Neural cell (in vitro differentiated cells): ENCODE data around the gene NFAM1. TPM values are rescaled to one million over a fixed set of nuclear protein-coding genes. Genes with fewer than 3 reads are reported as not detected.

ENCODE experiments used
- H2AFZ ChIP-seq: fragments of 200-600, 300-800 bp; sonication (generic), shearing (Covaris generic); 2 replicates; pipeline ENCODE4 v1.6.0; 2014; ENCODE audit warnings: low read depth, mild to moderate bottlenecking, antibody characterized with exemption, low read length, moderate library complexity
- H3F3A ChIP-seq: fragments of 200-600 bp; shearing (Covaris generic); 2 replicates; pipeline ENCODE4 v1.6.1; 2016; ENCODE audit warnings: mild to moderate bottlenecking, moderate library complexity, mixed read lengths, antibody characterized with exemption, low read length; ENCODE audit not compliant: insufficient read depth, poor library complexity, severe bottlenecking
- H3K27ac ChIP-seq: fragments of 200-600, 300-800 bp; sonication (generic), shearing (Covaris generic); 2 replicates; pipeline ENCODE4 v1.5.1; 2014; ENCODE audit warnings: mild to moderate bottlenecking, low read length, moderate library complexity
- H3K27me3 ChIP-seq: fragments of 300-800, 200-600 bp; sonication (generic), shearing (Covaris generic); 2 replicates; pipeline ENCODE4 v1.6.0; 2014; ENCODE audit warnings: mild to moderate bottlenecking, low read depth, low read length, moderate library complexity; ENCODE audit not compliant: insufficient read depth
- H3K36me3 ChIP-seq: fragments of 300-800, 200-600 bp; sonication (generic), shearing (Covaris generic); 2 replicates; pipeline ENCODE4 v1.5.1; 2014; ENCODE audit warnings: mild to moderate bottlenecking, antibody characterized with exemption, low read length, moderate library complexity; ENCODE audit not compliant: insufficient read depth
- H3K4me2 ChIP-seq: fragments of 300-800, 200-600 bp; sonication (generic), shearing (Covaris generic); 2 replicates; pipeline ENCODE4 v1.6.0; 2014; ENCODE audit warnings: mild to moderate bottlenecking, low read length
- H3K4me3 ChIP-seq: fragments of 300-800, 200-600 bp; sonication (generic), shearing (Covaris generic); 2 replicates; pipeline ENCODE4 v1.5.1; 2014; ENCODE audit warnings: mild to moderate bottlenecking, low read length, moderate library complexity
- H3K79me2 ChIP-seq: fragments of 200-600 bp; shearing (Covaris generic); replicated peaks from 2 replicates; pipeline ENCODE4 v1.6.0; 2014; ENCODE audit warnings: mild to moderate bottlenecking, low read length, moderate library complexity; ENCODE audit not compliant: insufficient read depth
- H3K9ac ChIP-seq: fragments of 300-800, 200-600 bp; sonication (generic), shearing (Covaris generic); 2 replicates; pipeline ENCODE4 v1.6.1; 2016; ENCODE audit warnings: mild to moderate bottlenecking, low read length, mixed read lengths
- H3K9me2 ChIP-seq: fragments of 200-600 bp; shearing (Covaris generic); 2 replicates; pipeline ENCODE4 v1.6.1; 2016; ENCODE audit warnings: mild to moderate bottlenecking, low read length, mixed read lengths; ENCODE audit not compliant: insufficient read depth
- H3K9me3 ChIP-seq: fragments of 200-600, 300-800 bp; sonication (generic), shearing (Covaris generic); 2 replicates; pipeline ENCODE4 v1.6.1; 2016; ENCODE audit warnings: mild to moderate bottlenecking, mixed run types, low read length, moderate library complexity, mixed read lengths
- H4K20me1 ChIP-seq: fragments of 200-600 bp; shearing (Covaris generic); 2 replicates; pipeline ENCODE4 v1.6.1; 2016; ENCODE audit warnings: mild to moderate bottlenecking, mixed run types; ENCODE audit not compliant: insufficient read depth
- EP300 ChIP-seq: fragments of 450-650 bp; conservative IDR thresholded peaks from 2 replicates; pipeline ENCODE4 v1.6.1; 2014; ENCODE audit warnings: antibody characterized with exemption, mild to moderate bottlenecking, moderate library complexity; ENCODE audit not compliant: poor library complexity, severe bottlenecking
- EZH2 ChIP-seq: fragments of 200-600, 300-800 bp; shearing (Covaris generic), sonication (generic); IDR thresholded peaks from 2 replicates; pipeline ENCODE4 v1.6.1; 2014; ENCODE audit warnings: antibody characterized with exemption, low read length, borderline replicate concordance, mild to moderate bottlenecking; ENCODE audit not compliant: insufficient read depth, poor library complexity, severe bottlenecking
- MXI1 ChIP-seq: fragments of 450-650 bp; conservative IDR thresholded peaks from 2 replicates; pipeline ENCODE4 v1.6.1; 2014; ENCODE audit warnings: antibody characterized with exemption, mild to moderate bottlenecking; ENCODE audit not compliant: poor library complexity, severe bottlenecking
- POLR2AphosphoS5 ChIP-seq: IDR thresholded peaks from 2 replicates; pipeline ENCODE4 v1.6.1; 2012
- RAD21 ChIP-seq: fragments of 450-650 bp; conservative IDR thresholded peaks from 2 replicates; pipeline ENCODE4 v1.6.1; 2014; ENCODE audit warnings: antibody characterized with exemption, mild to moderate bottlenecking, moderate library complexity
- SMC3 ChIP-seq: fragments of 450-650 bp; conservative IDR thresholded peaks from 2 replicates; pipeline ENCODE4 v1.6.1; 2014; ENCODE audit warnings: antibody characterized with exemption, mild to moderate bottlenecking, moderate library complexity; ENCODE audit not compliant: poor library complexity
- TAF1 ChIP-seq: IDR thresholded peaks from 2 replicates; pipeline ENCODE4 v1.6.1; 2012; ENCODE audit warnings: low read depth
- polyA plus RNA-seq: library from polyadenylated mRNA; depleted of rRNA; stranded (reverse); fragments of >200 nt; gene quantifications from 2 replicates; pipeline ENCODE4 v1.2.3, GENCODE V29; 2014
- TF ChIP-seq, protein P1 (sequence below): fragments of 450-650 bp; IDR thresholded peaks from 2 replicates; pipeline ENCODE4 v1.5.1; 2014; ENCODE audit warnings: antibody characterized with exemption, mild to moderate bottlenecking, moderate library complexity; ENCODE audit not compliant: poor library complexity, severe bottlenecking
- TF ChIP-seq, protein P2 (sequence below): IDR thresholded peaks from 2 replicates; pipeline ENCODE4 v1.6.1; 2012; ENCODE audit warnings: borderline replicate concordance

NFAM1 gene
- polyA plus RNA-seq, 1 donor from 2014 or later, result 0.05 TPM

DNA sequence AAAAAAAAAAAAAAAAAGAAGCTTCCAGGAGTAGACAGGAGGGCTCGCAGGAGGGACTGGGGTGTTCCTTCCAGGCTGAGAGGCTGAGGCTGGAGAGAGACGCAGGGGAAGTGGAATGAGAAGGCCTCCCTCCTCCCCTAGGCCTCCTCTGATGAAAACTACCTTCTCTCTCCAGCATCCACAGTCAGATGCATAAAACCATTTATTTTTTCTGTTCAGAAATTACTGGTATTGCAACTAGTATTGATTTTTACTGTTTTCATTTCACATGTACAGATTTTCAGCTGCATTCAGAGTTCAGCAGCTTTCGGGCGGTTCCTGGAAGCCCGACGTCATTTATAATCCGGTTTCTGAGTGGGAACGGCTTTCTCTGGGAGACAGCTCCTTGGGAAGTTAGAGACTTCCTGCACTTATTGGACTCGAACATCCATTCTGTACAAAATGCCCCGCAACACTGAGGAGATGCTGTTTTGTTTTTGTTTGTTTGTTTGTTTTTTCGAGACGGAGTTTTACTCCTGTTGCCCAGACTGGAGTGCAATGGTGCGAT lies 6.9 kb upstream of the NFAM1 start:
- H3F3A ChIP-seq, result no peaks in the 10 kb centered on the region
- H3K27ac ChIP-seq, result no peak overlapping the region
- H3K27me3 ChIP-seq, result no peaks in the 10 kb centered on the region
- H3K9me2 ChIP-seq, result no peaks in the 10 kb centered on the region
- no peaks in the 10 kb centered on the region for H3K9me3 ChIP-seq
- no peaks in the 10 kb centered on the region for H3K36me3 ChIP-seq
- H3K4me2 ChIP-seq, result no peak overlapping the region
- no peaks in the 10 kb centered on the region for H3K79me2 ChIP-seq
- TF ChIP-seq POLR2AphosphoS5 (no peak), SMC3 (no peak), MXI1 (no peak), EP300 (no peak), TAF1 (no peak), EZH2 (no peak), RAD21 (no peak)
- TF ChIP-seq, protein P1, sequence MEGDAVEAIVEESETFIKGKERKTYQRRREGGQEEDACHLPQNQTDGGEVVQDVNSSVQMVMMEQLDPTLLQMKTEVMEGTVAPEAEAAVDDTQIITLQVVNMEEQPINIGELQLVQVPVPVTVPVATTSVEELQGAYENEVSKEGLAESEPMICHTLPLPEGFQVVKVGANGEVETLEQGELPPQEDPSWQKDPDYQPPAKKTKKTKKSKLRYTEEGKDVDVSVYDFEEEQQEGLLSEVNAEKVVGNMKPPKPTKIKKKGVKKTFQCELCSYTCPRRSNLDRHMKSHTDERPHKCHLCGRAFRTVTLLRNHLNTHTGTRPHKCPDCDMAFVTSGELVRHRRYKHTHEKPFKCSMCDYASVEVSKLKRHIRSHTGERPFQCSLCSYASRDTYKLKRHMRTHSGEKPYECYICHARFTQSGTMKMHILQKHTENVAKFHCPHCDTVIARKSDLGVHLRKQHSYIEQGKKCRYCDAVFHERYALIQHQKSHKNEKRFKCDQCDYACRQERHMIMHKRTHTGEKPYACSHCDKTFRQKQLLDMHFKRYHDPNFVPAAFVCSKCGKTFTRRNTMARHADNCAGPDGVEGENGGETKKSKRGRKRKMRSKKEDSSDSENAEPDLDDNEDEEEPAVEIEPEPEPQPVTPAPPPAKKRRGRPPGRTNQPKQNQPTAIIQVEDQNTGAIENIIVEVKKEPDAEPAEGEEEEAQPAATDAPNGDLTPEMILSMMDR, result no peak
- TF ChIP-seq, protein P2, sequence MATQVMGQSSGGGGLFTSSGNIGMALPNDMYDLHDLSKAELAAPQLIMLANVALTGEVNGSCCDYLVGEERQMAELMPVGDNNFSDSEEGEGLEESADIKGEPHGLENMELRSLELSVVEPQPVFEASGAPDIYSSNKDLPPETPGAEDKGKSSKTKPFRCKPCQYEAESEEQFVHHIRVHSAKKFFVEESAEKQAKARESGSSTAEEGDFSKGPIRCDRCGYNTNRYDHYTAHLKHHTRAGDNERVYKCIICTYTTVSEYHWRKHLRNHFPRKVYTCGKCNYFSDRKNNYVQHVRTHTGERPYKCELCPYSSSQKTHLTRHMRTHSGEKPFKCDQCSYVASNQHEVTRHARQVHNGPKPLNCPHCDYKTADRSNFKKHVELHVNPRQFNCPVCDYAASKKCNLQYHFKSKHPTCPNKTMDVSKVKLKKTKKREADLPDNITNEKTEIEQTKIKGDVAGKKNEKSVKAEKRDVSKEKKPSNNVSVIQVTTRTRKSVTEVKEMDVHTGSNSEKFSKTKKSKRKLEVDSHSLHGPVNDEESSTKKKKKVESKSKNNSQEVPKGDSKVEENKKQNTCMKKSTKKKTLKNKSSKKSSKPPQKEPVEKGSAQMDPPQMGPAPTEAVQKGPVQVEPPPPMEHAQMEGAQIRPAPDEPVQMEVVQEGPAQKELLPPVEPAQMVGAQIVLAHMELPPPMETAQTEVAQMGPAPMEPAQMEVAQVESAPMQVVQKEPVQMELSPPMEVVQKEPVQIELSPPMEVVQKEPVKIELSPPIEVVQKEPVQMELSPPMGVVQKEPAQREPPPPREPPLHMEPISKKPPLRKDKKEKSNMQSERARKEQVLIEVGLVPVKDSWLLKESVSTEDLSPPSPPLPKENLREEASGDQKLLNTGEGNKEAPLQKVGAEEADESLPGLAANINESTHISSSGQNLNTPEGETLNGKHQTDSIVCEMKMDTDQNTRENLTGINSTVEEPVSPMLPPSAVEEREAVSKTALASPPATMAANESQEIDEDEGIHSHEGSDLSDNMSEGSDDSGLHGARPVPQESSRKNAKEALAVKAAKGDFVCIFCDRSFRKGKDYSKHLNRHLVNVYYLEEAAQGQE, result no peak
- no peak overlapping the region for H3K9ac ChIP-seq
- H3K4me3 ChIP-seq, result no peak overlapping the region
- no peaks in the 10 kb centered on the region for H4K20me1 ChIP-seq
- no peak overlapping the region for H2AFZ ChIP-seq

DNA sequence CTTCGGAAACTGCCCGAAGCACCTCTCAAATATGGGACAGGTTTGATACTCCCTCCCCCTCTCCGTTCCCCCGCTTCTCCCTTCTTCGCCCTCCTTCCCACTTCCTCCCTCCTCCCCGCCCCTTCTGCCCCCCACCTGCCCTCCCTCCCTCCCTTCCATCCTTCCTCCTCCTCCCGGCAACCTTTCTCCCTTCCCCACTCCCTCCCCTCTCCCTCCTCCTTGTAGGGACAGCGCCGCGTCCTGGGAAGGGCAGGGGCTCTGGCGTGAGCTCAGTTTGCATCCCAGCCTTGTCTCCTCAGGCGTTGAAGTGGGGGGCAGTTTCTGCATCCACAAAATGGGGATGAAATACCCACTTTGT lies 6.1 kb upstream of the NFAM1 start:
- Histone ChIP-seq H3K4me2 (no peak overlapping the region), H3K9ac (peak overlapping the region; percentile 59), H3F3A (no peaks in the 10 kb centered on the region), H3K27me3 (no peaks in the 10 kb centered on the region), H2AFZ (no peak overlapping the region), H3K79me2 (no peaks in the 10 kb centered on the region), H3K27ac (no peak overlapping the region), H3K9me3 (no peaks in the 10 kb centered on the region), H3K9me2 (no peaks in the 10 kb centered on the region), H4K20me1 (no peaks in the 10 kb centered on the region), H3K36me3 (no peaks in the 10 kb centered on the region), H3K4me3 (peak overlapping the region; percentile 64)
- no peak for TF ChIP-seq EP300
- TF ChIP-seq, protein P1, result no peak
- TF ChIP-seq TAF1, result no peak
- TF ChIP-seq, protein P2, result no peak
- TF ChIP-seq RAD21, result no peak
- no peak for TF ChIP-seq MXI1
- no peak for TF ChIP-seq EZH2
- TF ChIP-seq POLR2AphosphoS5, result no peak
- no peak for TF ChIP-seq SMC3
